AG04449 (cell line): ENCODE data around the gene HES6.

Experiments
- CTCF ChIA-PET: fragments of 350-600 bp; formaldehyde crosslinking; extraction: SDS; loops from one replicate; lab custom pipeline; 2021; ENCODE audit warnings: antibody characterized with exemption; lab: Yijun Ruan, JAX
- POLR2A ChIA-PET: fragments of 400-600, 350-600 bp; formaldehyde crosslinking; extraction: SDS; loops from one replicate; lab custom pipeline; 2020; ENCODE audit warnings: antibody characterized with exemption, inconsistent platforms; lab: Yijun Ruan, JAX
- DNase-seq: peaks from one replicate; pipeline ENCODE4 v3.0.0-alpha.2; 2010; ENCODE audit warnings: low read depth, low spot score
- H3K4me3 ChIP-seq: 2 replicates; pipeline ENCODE4 v1.5.1; 2011; ENCODE audit warnings: low read depth, mild to moderate bottlenecking, control low read depth, low read length
- CTCF ChIP-seq: IDR thresholded peaks from one replicate; pipeline ENCODE4 v1.5.1; 2011; ENCODE audit warnings: mild to moderate bottlenecking, moderate library complexity, low read length, control low read depth, inconsistent platforms; ENCODE audit not compliant: insufficient read depth; ENCODE audit errors: missing control alignments

HES6 gene

GRCh38 chr2:238281826-238282480 lies 42.1 kb upstream of the HES6 start:
- no peak for DNase-seq
- no peak overlapping the region for H3K4me3 ChIP-seq
- TF ChIP-seq CTCF, result no peak
- ChIA-PET CTCF (interaction anchor here (14.6 kb wide), 1 partner anchor 18 kb away, joined by 148 read pairs; no protein-coding TSS in a partner anchor), POLR2A (no interaction called here)

GRCh38 chr2:238280083-238280825 lies 40.4 kb upstream of the HES6 start:
- ChIA-PET CTCF (interaction anchor here (0.9 to 14.6 kb wide), 3 partner anchors 8 to 24 kb away, joined by 3 to 148 read pairs (median 3); no protein-coding TSS in a partner anchor), POLR2A (no interaction called here)
- DNase-seq, result no peak
- TF ChIP-seq CTCF, result no peak
- H3K4me3 ChIP-seq, result no peak overlapping the region

GRCh38 chr2:238279324-238279682 lies 39.5 kb upstream of the HES6 start:
- ChIA-PET POLR2A (interaction anchor here (0.6 kb wide), 1 partner anchor 12 kb away, joined by 3 read pairs; no protein-coding TSS in a partner anchor), CTCF (interaction anchor here (0.9 to 14.6 kb wide), 3 partner anchors 9 to 23 kb away, joined by 3 to 148 read pairs (median 3); no protein-coding TSS in a partner anchor)

GRCh38 chr2:238278626-238279323 lies 38.9 kb upstream of the HES6 start:
- ChIA-PET CTCF (interaction anchor here (1.3 to 14.6 kb wide), 2 partner anchors 9 to 15 kb away, joined by 3 to 148 read pairs; no protein-coding TSS in a partner anchor), POLR2A (interaction anchor here (0.6 kb wide), 1 partner anchor 12 kb away, joined by 3 read pairs; no protein-coding TSS in a partner anchor)
- H3K4me3 ChIP-seq, result no peak overlapping the region
- TF ChIP-seq CTCF, result no peak
- DNase-seq, result no peak

More at GRCh38 chr2:238279324-238279682, 39.5 kb upstream of the HES6 start:
- H3K4me3 ChIP-seq, result no peak overlapping the region
- no peak for TF ChIP-seq CTCF
- no peak for DNase-seq

- DNase-seq, result no peak
- no peak for TF ChIP-seq CTCF
- CTCF ChIA-PET, result interaction anchor here (1.3 to 14.6 kb wide), 2 partner anchors 11 to 14 kb away, joined by 6 to 148 read pairs; partner anchors contain the start of gene PER2
These were observed 37.9 kb upstream of the HES6 start for GRCh38 chr2:238277695-238278094.

More at GRCh38 chr2:238277695-238278094, 37.9 kb upstream of the HES6 start:
- POLR2A ChIA-PET, result no interaction called here
- no peak overlapping the region for H3K4me3 ChIP-seq
